GM19351 (cell line): ENCODE results near the gene NECAB2.
"Not testable (repeated sequence)": the region's sequence is repeated elsewhere in the genome, so short reads cannot be mapped to it uniquely, and the experiment has no call there.

ENCODE experiments used
- ATAC-seq: cut with Tn5 transposase; IDR thresholded peaks from one replicate; pipeline ENCODE4 v1.9.1; 2021; ENCODE audit warnings: mild to moderate bottlenecking, moderate library complexity; ENCODE audit not compliant: unreplicated experiment

NECAB2 gene

GRCh38 chr16:83935858-83936255 is 32.2 kb upstream of the NECAB2 start:
- no peak for ATAC-seq

- no peak for ATAC-seq
Measured at GRCh38 chr16:83936581-83937165, 31.4 kb upstream of the NECAB2 start.

GRCh38 chr16:83937267-83937666 is 30.8 kb upstream of the NECAB2 start:
- no peak for ATAC-seq

- no peak for ATAC-seq
Measured at GRCh38 chr16:83937922-83938885, 29.8 kb upstream of the NECAB2 start.

GRCh38 chr16:83939266-83939855 is 28.7 kb upstream of the NECAB2 start:
- ATAC-seq, result no peak

- ATAC-seq, result no peak
Measured at GRCh38 chr16:83940119-83940518, 27.9 kb upstream of the NECAB2 start.

GRCh38 chr16:83940630-83941378 is 27.2 kb upstream of the NECAB2 start:
- ATAC-seq, result no peak

GRCh38 chr16:83941546-83941945 is 26.5 kb upstream of the NECAB2 start:
- not testable (repeated sequence) for ATAC-seq

GRCh38 chr16:83942074-83942473 is 26.0 kb upstream of the NECAB2 start:
- no peak for ATAC-seq

- ATAC-seq, result no peak
Measured at GRCh38 chr16:83942815-83943515, 25.1 kb upstream of the NECAB2 start.

- no peak for ATAC-seq
Measured at GRCh38 chr16:83943516-83944050, 24.5 kb upstream of the NECAB2 start.

GRCh38 chr16:83945587-83945986 is 22.5 kb upstream of the NECAB2 start:
- no peak for ATAC-seq

- ATAC-seq, result no peak
Measured at GRCh38 chr16:83946154-83946780, 21.8 kb upstream of the NECAB2 start.

- no peak for ATAC-seq
Measured at GRCh38 chr16:83946781-83947566, 21.1 kb upstream of the NECAB2 start.

- ATAC-seq, result no peak
Measured at GRCh38 chr16:83947642-83948234, 20.3 kb upstream of the NECAB2 start.

- no peak for ATAC-seq
Measured at GRCh38 chr16:83948914-83949723, 18.9 kb upstream of the NECAB2 start.

GRCh38 chr16:83949724-83950001 is 18.4 kb upstream of the NECAB2 start:
- ATAC-seq, result no peak

GRCh38 chr16:83950862-83951399 is 17.1 kb upstream of the NECAB2 start:
- not testable (repeated sequence) for ATAC-seq
